ENCODE measurements around the gene ESRRB.
"Not testable (repeated sequence)": the region's sequence is repeated elsewhere in the genome, so short reads cannot be mapped to it uniquely, and the experiment has no call there.

ESRRB gene

GRCh38 chr14:76536636-76537035 is 160.7 kb downstream of the ESRRB start:
- FAIRE-seq; DNase-seq (ENCODE audit: insufficient read length, low spot score): not testable (repeated sequence)

GRCh38 chr14:76537906-76538647 is 162.1 kb downstream of the ESRRB start:
- no peak for FAIRE-seq
- no peak for DNase-seq (ENCODE audit: insufficient read length, low spot score)

GRCh38 chr14:76538648-76539008 is 162.7 kb downstream of the ESRRB start:
- no peak for DNase-seq (ENCODE audit: insufficient read length, low spot score)
- no peak for FAIRE-seq

GRCh38 chr14:76539130-76539529 is 163.2 kb downstream of the ESRRB start:
- no peak for FAIRE-seq
- DNase-seq (ENCODE audit: insufficient read length, low spot score) = no peak

- FAIRE-seq = no peak
Measured at GRCh38 chr14:76541594-76542219, 165.8 kb downstream of the ESRRB start.

GRCh38 chr14:76546426-76547221 is 170.7 kb downstream of the ESRRB start:
- FAIRE-seq = no peak
- DNase-seq (ENCODE audit: insufficient read length, low spot score) = peak; percentile 19

More at GRCh38 chr14:76541594-76542219, 165.8 kb downstream of the ESRRB start:
- no peak for DNase-seq (ENCODE audit: insufficient read length, low spot score)

- DNase-seq (ENCODE audit: insufficient read length, low spot score) (no peak), FAIRE-seq (no peak)
Measured at GRCh38 chr14:76547831-76548230, 171.9 kb downstream of the ESRRB start.

GRCh38 chr14:76550534-76550933 is 174.6 kb downstream of the ESRRB start:
- FAIRE-seq (no peak), DNase-seq (ENCODE audit: insufficient read length, low spot score) (no peak)

GRCh38 chr14:76551116-76551515 is 175.2 kb downstream of the ESRRB start:
- FAIRE-seq (no peak), DNase-seq (ENCODE audit: insufficient read length, low spot score) (no peak)
